PC-9 (cell line): ENCODE data around the gene PGS1. TPM values are rescaled to one million over a fixed set of nuclear protein-coding genes. Genes with fewer than 3 reads are reported as not detected.

Experiments used
- BruUV-seq: library from RNA; stranded (reverse); fragments of 400-500 nt; replicated peaks from 2 replicates; lab custom pipeline; 2021; lab: Mats Ljungman, UMichigan
- CTCF ChIA-PET: fragments of 300-600 bp; sonication (Branson Sonifier 250); formaldehyde crosslinking; loops from one replicate; lab custom pipeline; 2022; ENCODE audit warnings: antibody characterized with exemption; lab: Charles Lee
- POLR2A ChIA-PET: fragments of 300-600 bp; sonication (Branson Sonifier 250); formaldehyde crosslinking; loops from one replicate; lab custom pipeline; 2022; ENCODE audit warnings: antibody characterized with exemption; ENCODE audit not compliant: unreplicated experiment; lab: Charles Lee
- DNase-seq, 2 experiments: peaks; one replicate each; pipeline versions ENCODE4 v3.0.0 to v3.0.0-alpha.2; 2015 to 2022; ENCODE audit warnings: mixed read lengths in 1 of 2
- H2AFZ ChIP-seq: fragments of 200-600 bp; sonication (generic); 2 replicates; pipeline ENCODE4 v1.8.1; 2017; ENCODE audit warnings: antibody characterized with exemption
- H3F3A ChIP-seq: fragments of 200-600 bp; sonication (generic); 2 replicates; pipeline ENCODE4 v1.8.1; 2017; ENCODE audit warnings: antibody characterized with exemption, mild to moderate bottlenecking, low read depth; ENCODE audit not compliant: insufficient read depth
- H3K27ac ChIP-seq: fragments of 200-600 bp; sonication (generic); 2 replicates; pipeline ENCODE4 v1.6.1; 2016; ENCODE audit warnings: mixed run types
- H3K27me3 ChIP-seq: fragments of 200-600 bp; sonication (generic); 2 replicates; pipeline ENCODE4 v1.6.1; 2016; ENCODE audit warnings: low read depth, mixed run types; ENCODE audit not compliant: insufficient read depth
- H3K36me3 ChIP-seq: fragments of 200-600 bp; sonication (generic); 2 replicates; pipeline ENCODE4 v1.6.1; 2016; ENCODE audit warnings: low read depth, mixed run types
- H3K4me1 ChIP-seq: fragments of 200-600 bp; sonication (generic); replicated peaks from 2 replicates; pipeline ENCODE4 v1.6.1; 2016; ENCODE audit warnings: mixed run types; ENCODE audit not compliant: insufficient read depth
- H3K4me2 ChIP-seq: fragments of 200-600 bp; sonication (generic); 2 replicates; pipeline ENCODE4 v1.6.1; 2017; ENCODE audit warnings: mixed run types
- H3K4me3 ChIP-seq: fragments of 200-600 bp; sonication (generic); 2 replicates; pipeline ENCODE4 v1.6.1; 2016; ENCODE audit warnings: mixed run types
- H3K79me2 ChIP-seq: fragments of 200-600 bp; sonication (generic); 2 replicates; pipeline ENCODE4 v1.6.1; 2017; ENCODE audit warnings: low read depth, mixed run types
- H3K9me2 ChIP-seq: fragments of 200-600 bp; sonication (generic); 2 replicates; pipeline ENCODE4 v1.8.1; 2017; ENCODE audit warnings: mild to moderate bottlenecking; ENCODE audit not compliant: insufficient read depth
- H3K9me3 ChIP-seq: fragments of 200-600 bp; sonication (generic); 2 replicates; pipeline ENCODE4 v1.8.1; 2016; ENCODE audit warnings: low read depth; ENCODE audit not compliant: insufficient read depth
- H4K20me1 ChIP-seq: fragments of 200-600 bp; sonication (generic); 2 replicates; pipeline ENCODE4 v1.8.1; 2017; ENCODE audit not compliant: insufficient read depth
- EZH2 ChIP-seq: fragments of 200-600 bp; sonication (generic); IDR thresholded peaks from 2 replicates; pipeline ENCODE4 v1.8.0; 2017; ENCODE audit warnings: antibody characterized with exemption, low read depth
- intact Hi-C: fragments of 100-400 bp; cut with micrococcal nuclease; formaldehyde crosslinking; loops from one replicate; pipeline ENCODE4 v1.10.0; 2022; ENCODE audit not compliant: unreplicated experiment
- total RNA-seq: library from RNA; stranded (reverse); gene quantifications from 2 replicates; pipeline ENCODE4 v1.2.3, GENCODE V29; 2021
- TF ChIP-seq, protein P1 (sequence below): fragments of 200-600 bp; sonication (generic); conservative IDR thresholded peaks from 2 replicates; pipeline ENCODE4 v1.6.1; 2017; ENCODE audit warnings: mixed run types, antibody characterized with exemption, mild to moderate bottlenecking, moderate library complexity

PGS1 gene
- total RNA-seq, 1 experiment from 2014 or later: 40.2 TPM

DNA sequence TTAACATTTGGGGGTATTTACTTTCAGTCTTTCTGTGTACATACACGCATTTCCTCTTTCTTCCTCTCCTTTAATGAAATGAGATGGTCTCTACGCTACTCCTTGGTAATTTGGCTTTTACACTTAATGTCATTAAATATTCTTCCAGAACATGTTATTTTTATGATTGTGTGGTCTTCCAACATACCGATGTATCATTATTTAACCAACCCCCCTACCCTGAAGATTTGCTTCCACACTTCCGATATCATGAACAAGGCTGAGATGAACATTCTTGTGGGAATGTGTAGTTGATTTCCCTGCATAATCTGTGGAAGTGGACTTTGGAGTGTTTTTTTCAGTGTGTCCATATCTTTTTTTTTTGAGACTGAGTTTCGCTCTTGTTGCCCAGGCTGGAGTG is 2.3 kb upstream of the PGS1 start:
- BruUV-seq: no TSS peak
- POLR2A ChIA-PET: interaction anchor here (0.9 kb wide), 1 partner anchor 32 kb away, joined by 5 read pairs; no protein-coding TSS in a partner anchor
- intact Hi-C loops: no loop called here

GRCh38 chr17:78377858-78378224 is 608 bp upstream of the PGS1 start:
- DNase-seq: no peak
- H2AFZ ChIP-seq: peak overlapping the region; percentile 94
- H3K27me3 ChIP-seq: no peaks in the 10 kb centered on the region
- peaks cover 20% of the 10 kb centered on the region; the same call in 1 of the 2 replicates for H3F3A ChIP-seq
- no peaks in the 10 kb centered on the region for H3K9me2 ChIP-seq
- H3K79me2 ChIP-seq: peaks cover 41% of the 10 kb centered on the region
- ChIA-PET POLR2A (interaction anchor here (0.8 kb wide), 1 partner anchor 10 kb away, joined by 4 read pairs; no protein-coding TSS in a partner anchor), CTCF (no interaction called here)
- no peak overlapping the region for H3K27ac ChIP-seq
- peak overlapping the region; percentile 86 for H3K4me2 ChIP-seq
- peak overlapping the region; percentile 78 for H3K4me3 ChIP-seq
- TF ChIP-seq, protein P1, sequence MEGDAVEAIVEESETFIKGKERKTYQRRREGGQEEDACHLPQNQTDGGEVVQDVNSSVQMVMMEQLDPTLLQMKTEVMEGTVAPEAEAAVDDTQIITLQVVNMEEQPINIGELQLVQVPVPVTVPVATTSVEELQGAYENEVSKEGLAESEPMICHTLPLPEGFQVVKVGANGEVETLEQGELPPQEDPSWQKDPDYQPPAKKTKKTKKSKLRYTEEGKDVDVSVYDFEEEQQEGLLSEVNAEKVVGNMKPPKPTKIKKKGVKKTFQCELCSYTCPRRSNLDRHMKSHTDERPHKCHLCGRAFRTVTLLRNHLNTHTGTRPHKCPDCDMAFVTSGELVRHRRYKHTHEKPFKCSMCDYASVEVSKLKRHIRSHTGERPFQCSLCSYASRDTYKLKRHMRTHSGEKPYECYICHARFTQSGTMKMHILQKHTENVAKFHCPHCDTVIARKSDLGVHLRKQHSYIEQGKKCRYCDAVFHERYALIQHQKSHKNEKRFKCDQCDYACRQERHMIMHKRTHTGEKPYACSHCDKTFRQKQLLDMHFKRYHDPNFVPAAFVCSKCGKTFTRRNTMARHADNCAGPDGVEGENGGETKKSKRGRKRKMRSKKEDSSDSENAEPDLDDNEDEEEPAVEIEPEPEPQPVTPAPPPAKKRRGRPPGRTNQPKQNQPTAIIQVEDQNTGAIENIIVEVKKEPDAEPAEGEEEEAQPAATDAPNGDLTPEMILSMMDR: no peak
- TF ChIP-seq EZH2: no peak
- peaks cover 40% of the 10 kb centered on the region for H3K4me1 ChIP-seq
- no TSS peak for BruUV-seq
- no peaks in the 10 kb centered on the region for H3K36me3 ChIP-seq
- peaks cover 19% of the 10 kb centered on the region; the same call in 1 of the 2 replicates for H4K20me1 ChIP-seq
- H3K9me3 ChIP-seq: no peaks in the 10 kb centered on the region
- intact Hi-C loops: no loop called here

More for the DNA sequence above, 2.3 kb upstream of the PGS1 start:
- Histone ChIP-seq H3K27ac (no peak overlapping the region), H3K9me2 (no peaks in the 10 kb centered on the region), H4K20me1 (peaks cover 12% of the 10 kb centered on the region; the same call in 1 of the 2 replicates), H3K9me3 (no peaks in the 10 kb centered on the region), H3K79me2 (peaks cover 26% of the 10 kb centered on the region), H3K4me2 (peak overlapping the region; percentile 56), H3K27me3 (no peaks in the 10 kb centered on the region), H2AFZ (no peak overlapping the region), H3K4me1 (peaks cover 40% of the 10 kb centered on the region), H3K4me3 (no peak overlapping the region), H3K36me3 (no peaks in the 10 kb centered on the region), H3F3A (peaks cover 20% of the 10 kb centered on the region; the same call in 1 of the 2 replicates)
- DNase-seq: no peak
- TF ChIP-seq, protein P1: no peak
- TF ChIP-seq EZH2: no peak
- CTCF ChIA-PET: no interaction called here

DNA sequence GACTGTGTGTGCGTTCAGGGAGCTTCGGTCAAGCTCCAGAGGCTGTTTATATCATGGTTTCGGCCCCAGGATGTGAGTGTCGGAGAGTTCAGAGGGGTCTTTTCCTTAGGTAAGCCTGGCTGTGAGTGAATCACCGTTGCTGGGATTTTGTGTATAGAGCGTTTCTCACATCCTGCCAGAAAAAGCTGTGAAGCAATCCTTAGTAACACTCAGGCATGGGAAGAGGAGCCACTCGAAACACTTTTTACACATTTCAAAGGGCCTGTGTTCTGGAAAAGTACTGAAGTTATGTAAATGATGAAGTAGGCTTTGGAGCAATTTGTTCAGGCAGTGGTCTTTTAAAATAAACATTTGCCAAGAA is 662 bp downstream of the PGS1 start:
- TF ChIP-seq, protein P1: no peak
- no peak for TF ChIP-seq EZH2
- H3K27ac ChIP-seq: peak overlapping the region; percentile 75
- peaks cover 34% of the 10 kb centered on the region for H3K4me1 ChIP-seq
- ChIA-PET POLR2A (no interaction called here), CTCF (no interaction called here)
- peaks cover 20% of the 10 kb centered on the region; the same call in 1 of the 2 replicates for H3F3A ChIP-seq
- no TSS peak for BruUV-seq
- H4K20me1 ChIP-seq: peaks cover 30% of the 10 kb centered on the region; the same call in 1 of the 2 replicates
- peak overlapping the region; percentile 78 for H3K4me3 ChIP-seq
- H3K79me2 ChIP-seq: peaks cover 54% of the 10 kb centered on the region
- DNase-seq: no peak
- H2AFZ ChIP-seq: peak overlapping the region; percentile 94; the same call in 1 of the 2 replicates
- no peaks in the 10 kb centered on the region for H3K36me3 ChIP-seq
- H3K9me3 ChIP-seq: no peaks in the 10 kb centered on the region
- H3K9me2 ChIP-seq: no peaks in the 10 kb centered on the region
- intact Hi-C loops: no loop called here
- peak overlapping the region; percentile 86 for H3K4me2 ChIP-seq
- H3K27me3 ChIP-seq: no peaks in the 10 kb centered on the region
